Effector memory CD8-positive, alpha-beta T cell (primary cell): ENCODE results near the gene ACSL4.
A peak's percentile ranks its signal among the peaks of the same experiment; 100 is the strongest.
"Not testable (repeated sequence)": the region's sequence is repeated elsewhere in the genome, so short reads cannot be mapped to it uniquely, and the experiment has no call there.

Source experiments
- ATAC-seq: fragments of 150-1000 bp; cut with Tn5 transposase; replicated peaks from 2 replicates; pipeline ENCODE4 v1.10.0; 2021; ENCODE audit warnings: mild to moderate bottlenecking, moderate library complexity
- DNase-seq, 3 experiments: peaks; one replicate each; pipeline ENCODE4 v3.0.0; 2021
- H3K27ac Mint-ChIP-seq, 2 donors: one replicate each; pipeline ENCODE4 v1.8.0; 2022; ENCODE audit warnings: mild to moderate bottlenecking in 2 of 2, mixed read lengths in 2 of 2, moderate library complexity in 2 of 2
- H3K27me3 Mint-ChIP-seq, 2 donors: one replicate each; pipeline ENCODE4 v1.8.0; 2022; ENCODE audit warnings: mixed read lengths in 2 of 2
- H3K36me3 Mint-ChIP-seq: one replicate; pipeline ENCODE4 v1.8.0; 2022; ENCODE audit warnings: mild to moderate bottlenecking, moderate library complexity, mixed read lengths; ENCODE audit not compliant: insufficient read depth
- H3K4me1 Mint-ChIP-seq, 2 donors: one replicate each; pipeline ENCODE4 v1.8.0; 2022; ENCODE audit warnings: low read depth in 2 of 2, mixed read lengths in 2 of 2
- H3K4me3 Mint-ChIP-seq, 2 donors: one replicate each; pipeline ENCODE4 v1.8.0; 2022; ENCODE audit warnings: mild to moderate bottlenecking in 2 of 2, mixed read lengths in 2 of 2, moderate library complexity in 2 of 2
- H3K9me3 Mint-ChIP-seq, 2 donors: one replicate each; pipeline ENCODE4 v1.8.0; 2022; ENCODE audit warnings: mixed read lengths in 2 of 2

The ACSL4 gene

DNA sequence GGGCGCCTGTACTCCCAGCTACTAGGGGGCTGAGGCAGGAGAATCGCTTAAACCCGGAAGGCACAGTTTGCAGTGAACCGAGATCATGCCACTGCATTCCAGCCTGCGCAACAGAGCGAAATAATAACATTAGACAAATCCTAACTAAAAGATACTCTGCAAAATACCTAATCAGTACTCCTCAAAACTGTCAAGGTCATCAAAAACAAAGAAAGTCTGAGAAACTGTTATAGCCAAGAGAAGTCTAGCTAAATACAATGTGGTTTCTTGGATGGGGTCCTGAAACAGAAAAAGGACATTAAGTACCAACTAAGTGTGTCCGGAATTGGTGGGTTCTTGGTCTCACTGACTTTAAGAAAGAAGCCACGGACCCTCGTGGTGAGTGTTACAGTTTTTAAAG, 14.6 kb upstream of the ACSL4 start:
- DNase-seq (no peak), ATAC-seq (no peak)
- no peak overlapping the region for H3K27ac Mint-ChIP-seq
- no peak overlapping the region for H3K4me3 Mint-ChIP-seq
- no peaks in the 10 kb centered on the region for H3K27me3 Mint-ChIP-seq
- no peaks in the 10 kb centered on the region for H3K4me1 Mint-ChIP-seq
- no peaks in the 10 kb centered on the region for H3K36me3 Mint-ChIP-seq
- H3K9me3 Mint-ChIP-seq: no peaks in the 10 kb centered on the region

- Mint-ChIP-seq H3K27me3 (no peaks in the 10 kb centered on the region), H3K9me3 (no peaks in the 10 kb centered on the region), H3K4me3 (no peak overlapping the region), H3K27ac (no peak overlapping the region), H3K36me3 (no peaks in the 10 kb centered on the region), H3K4me1 (no peaks in the 10 kb centered on the region)
- ATAC-seq: no peak
- DNase-seq: no peak
Measured at GRCh38 chrX:109742722-109743121, 9.7 kb upstream of the ACSL4 start.

DNA sequence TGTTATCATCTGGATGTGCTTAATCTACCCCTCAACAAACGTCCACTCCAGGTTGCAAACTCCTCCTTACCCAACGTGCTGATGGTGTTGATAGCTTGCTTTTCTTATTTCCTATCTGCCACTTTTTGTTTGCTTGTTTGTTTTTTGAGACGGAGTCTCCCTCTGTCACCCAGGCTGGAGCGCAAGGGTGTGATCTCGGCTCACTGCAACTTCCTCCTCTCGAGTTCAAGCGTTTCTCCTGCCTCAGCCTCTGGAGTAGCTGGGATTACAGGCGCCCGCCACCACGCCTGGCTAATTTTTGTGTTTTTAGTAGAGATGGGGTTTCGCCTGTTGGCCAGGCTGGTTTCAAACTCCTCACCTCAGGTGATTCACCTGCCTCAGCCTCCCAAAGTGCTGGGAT, 7.8 kb upstream of the ACSL4 start:
- not testable (repeated sequence) for H3K36me3 Mint-ChIP-seq, DNase-seq, H3K4me1 Mint-ChIP-seq, H3K4me3 Mint-ChIP-seq, H3K27ac Mint-ChIP-seq, H3K27me3 Mint-ChIP-seq, ATAC-seq, H3K9me3 Mint-ChIP-seq

DNA sequence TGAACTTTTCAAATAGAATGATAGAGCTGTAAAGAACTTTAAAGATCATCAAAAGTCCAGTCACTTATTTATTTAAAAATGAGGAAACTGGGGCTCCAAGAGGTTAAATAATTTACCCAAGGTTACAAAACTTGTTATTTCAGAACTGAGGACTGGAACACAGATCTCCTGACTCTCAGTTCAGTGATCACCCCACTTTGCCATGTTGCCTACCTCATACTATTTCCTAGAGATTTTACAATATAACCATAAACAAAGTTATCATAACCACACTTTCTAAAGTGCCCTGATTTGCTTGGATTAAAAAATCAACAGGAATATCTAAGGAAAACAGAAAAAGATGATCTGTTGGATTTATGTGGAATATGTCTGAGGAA, 7.4 kb upstream of the ACSL4 start:
- no peak for ATAC-seq
- Mint-ChIP-seq H3K9me3 (no peaks in the 10 kb centered on the region), H3K27ac (no peak overlapping the region), H3K4me1 (no peaks in the 10 kb centered on the region), H3K36me3 (no peaks in the 10 kb centered on the region), H3K4me3 (no peak overlapping the region), H3K27me3 (no peaks in the 10 kb centered on the region)
- no peak for DNase-seq

GRCh38 chrX:109739625-109740432, 6.8 kb upstream of the ACSL4 start:
- no peak for DNase-seq
- no peak for ATAC-seq
- H3K4me1 Mint-ChIP-seq: no peaks in the 10 kb centered on the region
- H3K9me3 Mint-ChIP-seq: no peaks in the 10 kb centered on the region
- no peaks in the 10 kb centered on the region for H3K36me3 Mint-ChIP-seq
- no peaks in the 10 kb centered on the region for H3K27me3 Mint-ChIP-seq
- no peak overlapping the region for H3K4me3 Mint-ChIP-seq
- H3K27ac Mint-ChIP-seq: no peak overlapping the region

DNA sequence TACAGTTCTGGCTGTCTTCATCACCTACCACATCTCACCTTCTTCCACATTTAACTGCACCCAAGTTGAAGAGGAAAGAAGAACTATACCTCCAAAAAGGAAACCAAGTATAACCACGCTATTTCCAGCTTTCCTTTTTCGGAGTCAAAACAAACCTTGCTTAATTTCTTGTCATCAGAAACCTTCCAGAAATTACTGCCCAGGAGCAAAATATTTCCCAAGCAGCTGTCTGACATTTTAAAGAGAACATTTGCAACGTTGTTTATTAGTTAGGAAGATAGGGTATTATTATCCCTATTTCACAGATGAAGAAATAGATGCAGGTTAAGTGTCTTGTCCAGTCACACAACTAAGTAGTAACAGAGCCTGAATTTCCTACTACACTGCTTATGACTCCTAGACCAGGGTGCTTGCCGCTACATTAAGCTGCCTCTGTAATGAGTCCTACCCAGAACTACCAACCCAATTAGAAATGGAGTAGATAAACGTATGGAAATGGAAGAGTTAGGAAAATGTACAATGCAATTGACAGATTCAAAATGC, 2.2 kb upstream of the ACSL4 start:
- Mint-ChIP-seq H3K27ac (no peak overlapping the region), H3K9me3 (no peaks in the 10 kb centered on the region), H3K27me3 (no peaks in the 10 kb centered on the region), H3K4me3 (no peak overlapping the region), H3K4me1 (peaks cover 8 to 19% of the 10 kb centered on the region in 2 donors), H3K36me3 (peaks cover 14% of the 10 kb centered on the region)
- ATAC-seq (no peak), DNase-seq (no peak)

DNA sequence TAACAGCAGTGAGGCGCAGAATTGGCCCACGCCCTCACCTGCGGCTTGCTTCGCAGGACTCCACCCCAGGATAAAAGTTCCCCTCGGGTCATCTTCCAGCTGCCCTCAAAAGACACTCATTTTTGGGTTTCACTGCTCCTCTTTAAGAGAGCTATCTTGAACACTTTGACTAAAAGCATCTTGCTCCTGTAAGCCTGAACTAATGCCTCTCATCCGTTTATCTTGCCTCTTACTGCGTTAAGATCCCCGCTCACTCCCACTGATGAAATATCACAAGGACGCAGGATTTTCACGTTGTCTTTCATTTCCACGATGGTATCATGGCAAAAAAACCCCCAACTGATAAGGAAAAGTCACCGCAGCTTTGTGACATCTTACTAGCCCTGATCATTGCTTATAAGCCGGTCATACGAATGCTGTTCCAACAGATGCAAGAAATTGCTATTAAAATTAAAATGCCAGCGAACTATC, 591 bp upstream of the ACSL4 start:
- Mint-ChIP-seq H3K27me3 (no peaks in the 10 kb centered on the region), H3K36me3 (peaks cover 14% of the 10 kb centered on the region), H3K27ac (peak overlapping the region; percentile 86 to 98), H3K4me3 (peak overlapping the region; percentile 93 to 98), H3K9me3 (no peaks in the 10 kb centered on the region), H3K4me1 (peaks cover 16 to 31% of the 10 kb centered on the region in 2 donors)
- DNase-seq (no peak), ATAC-seq (no peak)

GRCh38 chrX:109732017-109732801, 848 bp downstream of the ACSL4 start:
- peaks cover 17 to 35% of the 10 kb centered on the region in 2 donors for H3K4me1 Mint-ChIP-seq
- H3K27ac Mint-ChIP-seq: peak overlapping the region; percentile 93 to 98
- peak in 1 of 3 experiments; percentile 2 for DNase-seq
- H3K36me3 Mint-ChIP-seq: peaks cover 14% of the 10 kb centered on the region
- H3K9me3 Mint-ChIP-seq: no peaks in the 10 kb centered on the region
- no peaks in the 10 kb centered on the region for H3K27me3 Mint-ChIP-seq
- ATAC-seq: peak; percentile 46
- H3K4me3 Mint-ChIP-seq: peak overlapping the region; percentile 93 to 98

- Mint-ChIP-seq H3K9me3 (no peaks in the 10 kb centered on the region), H3K4me1 (peaks cover 17 to 39% of the 10 kb centered on the region in 2 donors), H3K4me3 (peak overlapping the region; percentile 46 to 57), H3K27me3 (no peaks in the 10 kb centered on the region), H3K36me3 (peaks cover 10% of the 10 kb centered on the region), H3K27ac (peak overlapping the region in 1 of 2 donors; percentile 89)
- DNase-seq (no peak), ATAC-seq (no peak)
Measured at GRCh38 chrX:109728173-109728535, 4.9 kb downstream of the ACSL4 start.

GRCh38 chrX:109724971-109725370, 8.1 kb downstream of the ACSL4 start:
- not testable (repeated sequence) for H3K27me3 Mint-ChIP-seq, H3K36me3 Mint-ChIP-seq
- H3K4me1 Mint-ChIP-seq: peaks cover 6 to 28% of the 10 kb centered on the region in 2 donors

GRCh38 chrX:109720947-109721346, 12.1 kb downstream of the ACSL4 start:
- no peaks in the 10 kb centered on the region for H3K27me3 Mint-ChIP-seq
- no peak for DNase-seq
- ATAC-seq: no peak
- H3K27ac Mint-ChIP-seq: peak overlapping the region; percentile 2 to 21
- no peaks in the 10 kb centered on the region for H3K9me3 Mint-ChIP-seq
- no peak overlapping the region for H3K4me3 Mint-ChIP-seq
- no peaks in the 10 kb centered on the region for H3K36me3 Mint-ChIP-seq
- peaks cover 0 to 24% of the 10 kb centered on the region in 2 donors for H3K4me1 Mint-ChIP-seq

More at GRCh38 chrX:109724971-109725370, 8.1 kb downstream of the ACSL4 start:
- not testable (repeated sequence) for H3K27ac Mint-ChIP-seq, DNase-seq, H3K9me3 Mint-ChIP-seq, ATAC-seq, H3K4me3 Mint-ChIP-seq

DNA sequence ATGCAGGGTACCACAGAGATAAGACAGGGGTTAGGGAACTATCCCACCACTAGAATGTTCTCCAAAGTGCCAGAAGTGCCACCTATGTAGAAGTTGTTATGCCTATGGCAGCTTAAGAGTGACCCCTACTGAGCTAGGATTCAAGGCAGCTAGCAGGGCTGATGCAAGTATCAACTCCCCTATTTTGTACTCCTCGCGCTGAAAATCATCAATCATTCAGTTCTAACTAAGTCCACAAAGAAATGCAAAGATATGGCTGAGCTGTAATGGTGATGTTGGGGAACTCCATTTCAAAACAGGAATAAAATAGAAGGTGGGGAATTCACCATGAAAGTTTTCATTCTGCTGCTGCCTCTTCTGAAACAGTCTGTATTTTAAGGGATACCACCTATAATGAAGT, 13.8 kb downstream of the ACSL4 start:
- Mint-ChIP-seq H3K36me3 (no peaks in the 10 kb centered on the region), H3K27me3 (no peaks in the 10 kb centered on the region), H3K27ac (no peak overlapping the region)

GRCh38 chrX:109716431-109717028, 16.5 kb downstream of the ACSL4 start:
- H3K36me3 Mint-ChIP-seq: peaks cover 4% of the 10 kb centered on the region
- peak overlapping the region in 1 of 2 donors; percentile 38 for H3K27ac Mint-ChIP-seq
- peaks cover 9 to 34% of the 10 kb centered on the region in 2 donors for H3K4me1 Mint-ChIP-seq
- H3K27me3 Mint-ChIP-seq: no peaks in the 10 kb centered on the region
- H3K9me3 Mint-ChIP-seq: no peaks in the 10 kb centered on the region
- DNase-seq (no peak), ATAC-seq (no peak)
- no peak overlapping the region for H3K4me3 Mint-ChIP-seq

More for the DNA sequence above, 13.8 kb downstream of the ACSL4 start:
- H3K9me3 Mint-ChIP-seq: no peaks in the 10 kb centered on the region
- ATAC-seq (no peak), DNase-seq (no peak)
- no peak overlapping the region for H3K4me3 Mint-ChIP-seq
- H3K4me1 Mint-ChIP-seq: peaks cover 0 to 21% of the 10 kb centered on the region in 2 donors
